GM19452 (cell line): ENCODE data around the gene CUX1.
"Not testable (repeated sequence)": the region's sequence is repeated elsewhere in the genome, so short reads cannot be mapped to it uniquely, and the experiment has no call there.

ENCODE experiments used
- ATAC-seq: cut with Tn5 transposase; IDR thresholded peaks from one replicate; pipeline ENCODE4 v1.9.1; 2021; ENCODE audit not compliant: unreplicated experiment

The CUX1 gene

GRCh38 chr7:102320181-102320580 lies 502.8 kb downstream of the CUX1 start:
- ATAC-seq = no peak

GRCh38 chr7:102320601-102321350 lies 503.4 kb downstream of the CUX1 start:
- no peak for ATAC-seq

- no peak for ATAC-seq
Measured at GRCh38 chr7:102321351-102322201, 504.1 kb downstream of the CUX1 start.

GRCh38 chr7:102322202-102322715 lies 504.8 kb downstream of the CUX1 start:
- no peak for ATAC-seq

GRCh38 chr7:102323914-102324195 lies 506.4 kb downstream of the CUX1 start:
- ATAC-seq = no peak

- ATAC-seq = not testable (repeated sequence)
Measured at GRCh38 chr7:102325106-102325505, 507.7 kb downstream of the CUX1 start.

- ATAC-seq = no peak
Measured at GRCh38 chr7:102326157-102326889, 508.9 kb downstream of the CUX1 start.

- not testable (repeated sequence) for ATAC-seq
Measured at GRCh38 chr7:102327183-102327582, 509.8 kb downstream of the CUX1 start.

GRCh38 chr7:102328863-102329262 lies 511.4 kb downstream of the CUX1 start:
- ATAC-seq = not testable (repeated sequence)

GRCh38 chr7:102329366-102329765 lies 511.9 kb downstream of the CUX1 start:
- ATAC-seq = not testable (repeated sequence)

- not testable (repeated sequence) for ATAC-seq
Measured at GRCh38 chr7:102330666-102331460, 513.4 kb downstream of the CUX1 start.
